Non-pigmented ciliary epithelial cell (primary cell): ENCODE measurements around the gene OXCT1.
"Not testable (repeated sequence)": the region's sequence is repeated elsewhere in the genome, so short reads cannot be mapped to it uniquely, and the experiment has no call there.

Experiments used
- DNase-seq: peaks from one replicate; pipeline ENCODE4 v3.0.0-alpha.2; 2010; ENCODE audit warnings: low read depth

The OXCT1 gene

DNA sequence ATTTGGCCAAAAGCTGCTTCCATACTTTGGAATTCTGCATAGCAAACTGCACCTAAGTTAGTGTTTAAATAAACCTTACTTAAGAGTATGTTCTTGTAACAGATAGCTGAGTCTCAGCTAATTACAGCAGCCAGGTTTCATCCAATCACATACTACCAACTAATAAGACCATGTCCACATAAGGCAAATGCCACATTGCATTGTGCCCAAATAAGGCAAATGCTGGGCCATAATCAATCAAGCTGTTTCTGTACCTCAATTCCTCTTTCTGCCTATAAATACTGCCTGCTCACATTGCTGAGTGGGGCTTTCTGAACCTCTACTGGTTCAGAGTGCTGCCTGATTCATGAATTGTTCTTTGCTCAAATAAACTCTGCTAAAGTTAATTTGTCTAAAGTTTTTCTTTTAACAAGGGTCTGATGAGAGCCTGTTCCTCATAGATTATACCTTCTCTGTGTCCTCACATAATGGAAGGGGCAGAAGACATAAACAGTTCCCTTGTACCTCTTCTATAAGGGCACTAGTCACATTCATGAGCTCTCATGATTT, 4.4 kb upstream of the OXCT1 start:
- DNase-seq = no peak

DNA sequence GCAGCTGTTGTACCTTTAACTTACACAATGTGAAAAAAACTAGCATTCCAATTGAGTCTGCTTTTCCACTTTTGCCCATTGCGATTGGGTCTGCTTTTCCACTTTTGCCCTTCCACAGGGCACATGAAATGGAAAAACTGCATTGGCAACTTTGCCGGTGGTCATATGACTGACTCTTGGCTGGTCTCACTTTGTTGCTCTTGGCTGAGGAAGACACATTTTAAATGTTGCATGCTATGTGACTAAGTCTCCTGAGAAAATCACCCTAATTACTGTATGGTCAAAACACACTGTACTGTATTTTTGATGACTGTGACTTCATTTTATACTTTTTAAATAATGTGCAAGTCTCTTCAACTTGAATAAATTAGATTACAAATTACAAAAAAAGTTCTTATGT, 1.6 kb upstream of the OXCT1 start:
- no peak for DNase-seq

DNA sequence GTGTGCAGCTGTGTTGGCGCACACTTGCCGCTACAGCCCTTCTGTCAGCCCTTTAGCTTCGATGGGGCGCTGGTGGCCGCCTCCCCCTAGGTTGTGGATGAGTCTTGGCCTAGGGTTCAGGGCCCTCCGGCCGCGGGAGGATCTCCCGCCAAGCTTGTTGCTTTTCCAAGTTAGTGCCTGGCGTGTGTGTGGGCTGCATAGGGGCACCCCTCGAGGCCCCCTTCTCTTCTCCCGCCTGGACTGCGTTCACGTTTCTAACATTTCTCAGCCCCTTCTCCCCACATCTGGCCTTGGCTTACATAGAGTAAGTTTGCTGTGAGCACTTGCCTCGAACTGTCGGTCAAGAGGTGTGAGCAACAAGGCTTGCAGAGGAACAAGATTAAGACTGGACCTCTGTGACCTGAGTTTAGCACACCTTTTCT, 413 bp upstream of the OXCT1 start:
- no peak for DNase-seq

- DNase-seq = no peak
Observed at GRCh38 chr5:41869151-41869723, 988 bp downstream of the OXCT1 start.

DNA sequence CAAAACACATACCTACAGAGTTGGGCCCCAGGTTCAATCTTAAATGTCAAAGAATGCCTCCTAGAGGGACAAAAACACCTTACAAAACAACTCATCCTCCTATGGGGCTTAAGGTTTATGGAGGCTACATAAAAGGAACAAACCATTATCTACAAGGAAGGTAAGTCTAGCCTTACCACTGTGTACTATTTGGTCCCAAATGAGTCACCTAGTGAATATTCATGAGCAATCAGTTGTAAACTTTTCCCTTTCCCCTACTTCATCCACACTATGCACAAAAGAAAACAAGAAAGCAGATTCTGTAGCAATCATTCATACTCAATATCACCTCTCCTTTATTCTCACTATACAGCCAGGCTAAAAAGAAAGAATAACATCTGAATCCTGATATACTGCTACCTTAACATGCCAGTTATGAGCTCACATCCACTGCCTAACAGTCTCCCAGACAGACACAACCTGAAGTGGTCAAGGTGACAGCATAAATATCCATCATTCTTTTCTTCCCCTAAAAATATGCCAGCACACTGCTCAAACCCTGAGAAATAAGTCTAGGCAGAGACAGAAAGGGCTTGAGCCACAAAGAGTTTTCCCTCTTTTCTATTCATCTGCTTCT, 6.2 kb downstream of the OXCT1 start:
- no peak for DNase-seq

DNA sequence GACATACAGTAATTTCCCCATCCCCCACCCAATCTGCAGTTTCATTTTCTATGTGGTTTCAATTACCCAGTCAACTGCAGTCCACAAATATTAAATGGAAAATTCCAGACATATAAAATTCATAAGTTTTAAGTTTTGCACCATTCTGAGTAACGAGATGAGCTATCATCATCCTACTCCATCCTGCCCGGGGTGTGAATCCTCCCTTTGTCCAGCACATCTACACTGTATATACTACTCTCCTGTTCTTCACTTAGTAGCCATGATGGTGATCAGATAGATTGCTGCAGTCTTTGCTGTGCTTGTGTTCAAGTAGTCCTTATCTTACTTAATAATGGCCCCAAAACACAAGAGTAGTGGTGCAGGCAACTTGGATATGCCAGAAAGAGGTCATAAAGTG, 11.3 kb downstream of the OXCT1 start:
- no peak for DNase-seq

DNA sequence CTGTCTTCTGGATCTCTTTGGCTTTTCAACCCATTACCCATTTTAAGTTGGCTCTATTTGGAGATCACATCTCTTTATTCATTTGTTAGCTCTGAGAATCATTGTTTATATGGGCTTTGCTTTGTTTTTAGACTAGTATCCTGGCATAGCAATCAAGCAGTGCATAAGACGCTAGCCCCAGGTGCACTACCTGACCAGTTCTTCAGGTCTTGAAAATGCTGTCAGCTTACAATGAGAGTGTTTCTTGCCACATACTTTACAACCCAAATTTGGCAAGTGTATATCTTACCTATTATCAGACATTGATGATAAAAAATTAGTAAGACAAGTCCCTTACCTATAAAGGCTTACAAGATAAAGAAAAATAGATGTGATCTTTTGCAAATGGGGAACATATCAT, 12.2 kb downstream of the OXCT1 start:
- no peak for DNase-seq

GRCh38 chr5:41856644-41857491, 13.4 kb downstream of the OXCT1 start:
- DNase-seq = peak; percentile 31

GRCh38 chr5:41852293-41852692, 17.9 kb downstream of the OXCT1 start:
- no peak for DNase-seq

GRCh38 chr5:41851116-41851515, 19.1 kb downstream of the OXCT1 start:
- no peak for DNase-seq

DNA sequence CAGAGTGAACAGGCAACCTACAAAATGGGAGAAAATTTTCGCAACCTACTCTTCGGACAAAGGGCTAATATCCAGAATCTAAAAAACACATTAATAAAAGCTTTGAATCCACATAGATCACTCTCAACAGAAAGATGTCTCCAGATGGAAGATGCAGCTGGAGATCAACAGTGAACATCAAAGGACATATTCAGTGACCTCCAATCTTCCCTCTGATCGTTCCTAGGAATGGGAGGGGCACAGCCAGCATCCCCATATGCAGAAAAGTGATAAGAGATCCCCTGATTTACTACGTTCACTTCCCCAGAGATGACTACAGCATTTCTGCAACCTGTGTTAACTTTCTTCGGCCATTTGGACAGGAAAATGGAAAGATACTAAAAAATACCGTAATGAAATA, 21.2 kb downstream of the OXCT1 start:
- DNase-seq = no peak

GRCh38 chr5:41845751-41846150, 24.5 kb downstream of the OXCT1 start:
- not testable (repeated sequence) for DNase-seq

GRCh38 chr5:41844502-41844901, 25.7 kb downstream of the OXCT1 start:
- DNase-seq = no peak

GRCh38 chr5:41843456-41844370, 26.5 kb downstream of the OXCT1 start:
- DNase-seq = peak; percentile 15

- DNase-seq = no peak
Observed at GRCh38 chr5:41842777-41843176, 27.4 kb downstream of the OXCT1 start.

- no peak for DNase-seq
Observed at GRCh38 chr5:41841325-41841724, 28.9 kb downstream of the OXCT1 start.

DNA sequence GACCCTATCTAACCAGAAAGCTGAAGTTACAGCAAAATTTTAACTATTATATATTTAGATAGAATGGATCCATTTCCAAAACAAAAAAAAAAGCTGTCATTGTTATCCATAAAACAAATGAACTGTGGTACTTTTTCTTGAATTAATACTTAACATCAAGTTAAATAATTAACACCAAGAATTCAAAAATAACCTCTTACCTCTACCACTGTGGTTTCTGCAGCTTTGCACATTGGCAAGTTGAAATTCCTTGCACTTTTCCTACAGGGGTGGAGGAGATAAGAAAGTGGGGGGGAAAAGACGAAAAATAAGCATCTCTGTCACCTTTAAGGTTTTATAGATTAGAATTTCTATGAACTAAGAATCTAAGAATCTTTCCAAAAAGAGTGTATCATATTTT, 30.0 kb downstream of the OXCT1 start:
- DNase-seq = no peak

- DNase-seq = no peak
Observed at GRCh38 chr5:41837793-41838192, 32.4 kb downstream of the OXCT1 start.

DNA sequence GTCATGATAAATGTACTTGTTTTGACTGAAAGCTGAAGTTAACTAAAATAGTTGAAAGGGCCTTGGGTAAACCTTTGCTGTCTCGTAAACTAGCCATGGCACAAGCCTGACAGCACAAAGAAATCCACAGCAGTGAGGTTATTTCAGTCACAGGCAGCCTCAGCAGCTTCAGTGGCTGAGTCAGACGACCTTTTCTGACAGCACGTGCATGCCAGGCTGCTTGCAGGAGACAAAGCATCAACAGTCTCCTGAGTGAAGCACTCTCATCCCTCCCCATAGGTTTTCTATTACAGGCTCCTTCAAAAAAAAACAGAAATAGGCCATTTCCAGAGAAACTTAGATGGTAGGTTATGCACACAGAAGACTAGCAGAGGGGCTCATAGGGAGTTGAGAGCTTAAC, 34.6 kb downstream of the OXCT1 start:
- peak; percentile 30 for DNase-seq

DNA sequence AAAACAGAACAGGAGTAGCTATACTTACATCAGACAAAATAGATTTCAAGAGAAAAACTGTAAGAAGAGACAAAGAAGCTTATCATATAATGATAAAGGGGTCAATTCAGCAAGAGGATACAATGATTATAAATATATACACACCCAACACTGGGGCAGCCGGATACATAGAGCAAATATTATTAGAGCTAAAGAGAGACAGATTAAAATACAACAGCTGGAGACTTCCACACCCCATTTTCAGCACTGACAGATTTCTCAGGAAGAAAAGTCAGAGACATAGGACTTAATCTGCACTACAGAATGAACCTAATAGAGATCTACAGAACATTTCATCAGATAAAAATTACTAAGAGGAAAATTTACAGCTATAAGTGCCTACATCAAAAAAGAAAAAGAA, 35.7 kb downstream of the OXCT1 start:
- DNase-seq = no peak

DNA sequence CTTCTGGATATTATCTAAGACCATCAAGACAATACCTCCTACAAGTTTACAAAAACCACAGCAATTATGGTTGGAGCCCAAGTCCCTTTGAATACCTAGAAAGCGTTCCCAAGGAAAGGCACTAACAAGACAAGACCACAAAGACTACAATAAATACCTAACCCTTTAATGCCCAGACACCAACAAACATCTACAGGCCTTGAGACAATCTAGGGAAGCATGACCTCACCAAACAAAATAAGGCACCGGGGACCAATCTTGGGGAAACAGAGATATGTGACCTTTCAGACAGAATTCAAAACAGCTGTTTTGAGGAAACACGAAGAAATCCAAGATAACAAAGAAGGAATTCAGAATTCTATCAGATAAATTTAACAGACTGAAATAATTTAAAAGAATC, 37.8 kb downstream of the OXCT1 start:
- no peak for DNase-seq

DNA sequence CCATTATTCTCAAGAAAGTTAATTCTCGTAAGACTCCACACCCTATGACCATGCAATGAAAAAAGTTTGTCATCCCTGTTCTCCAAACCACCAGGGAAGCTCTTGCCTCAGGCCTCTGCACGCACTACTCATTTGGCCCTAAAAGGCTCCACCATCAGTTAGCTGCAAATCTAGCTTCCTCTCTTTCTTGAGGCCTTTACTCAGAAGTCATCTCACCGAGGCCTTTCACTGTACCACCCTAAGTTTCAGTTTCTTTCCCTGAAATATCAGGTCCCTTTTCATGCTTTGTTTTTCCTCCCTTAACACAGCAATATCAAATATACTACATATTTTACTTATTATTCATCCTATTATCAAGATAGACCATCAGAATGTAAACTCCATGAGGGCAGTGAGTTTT, 39.1 kb downstream of the OXCT1 start:
- DNase-seq = no peak
